HEK293T (cell line): ENCODE results near the gene RAB5B.
"Not testable (repeated sequence)": the region's sequence is repeated elsewhere in the genome, so short reads cannot be mapped to it uniquely, and the experiment has no call there.

Experiments used
- ARNT ChIP-seq: fragments of 450-650 bp; IDR thresholded peaks from 2 replicates; pipeline ENCODE4 v1.6.1; 2017; ENCODE audit warnings: mild to moderate bottlenecking
- FOXA1 ChIP-seq: fragments of 450-650 bp; IDR thresholded peaks from 2 replicates; pipeline ENCODE4 v1.6.1; 2016; ENCODE audit warnings: mild to moderate bottlenecking
- FOXM1 ChIP-seq: fragments of 450-650 bp; IDR thresholded peaks from 2 replicates; pipeline ENCODE4 v1.6.1; 2017; ENCODE audit warnings: mild to moderate bottlenecking, borderline replicate concordance
- NFRKB ChIP-seq: fragments of 450-650 bp; IDR thresholded peaks from 2 replicates; pipeline ENCODE4 v1.6.1; 2016; ENCODE audit warnings: mild to moderate bottlenecking, moderate library complexity
- TARDBP ChIP-seq: fragments of 450-650 bp; IDR thresholded peaks from 2 replicates; pipeline ENCODE4 v1.6.1; 2016

- not testable (repeated sequence) for TF ChIP-seq NFRKB, TARDBP, ARNT, FOXM1, FOXA1
Observed at GRCh38 chr12:56042430-56042813, 68.5 kb downstream of the RAB5B start.
